DOHH2 (cell line): Measurements from ENCODE around the gene XPC.
A peak's percentile ranks its signal among the peaks of the same experiment; 100 is the strongest.
"Not testable (repeated sequence)": the region's sequence is repeated elsewhere in the genome, so short reads cannot be mapped to it uniquely, and the experiment has no call there.

ENCODE experiments used
- H3F3A ChIP-seq: fragments of 200-600 bp; sonication (generic), shearing (Covaris generic); 2 replicates; pipeline ENCODE4 v1.6.0; 2016; ENCODE audit warnings: antibody characterized with exemption, mild to moderate bottlenecking; ENCODE audit not compliant: control insufficient read depth, insufficient read depth
- H3K27ac ChIP-seq: fragments of 200-600 bp; sonication (generic); 2 replicates; pipeline ENCODE4 v1.5.1; 2014; ENCODE audit warnings: low read depth, mild to moderate bottlenecking, low read length, moderate library complexity
- H3K27me3 ChIP-seq: fragments of 200-600 bp; sonication (generic); 2 replicates; pipeline ENCODE4 v1.6.1; 2014; ENCODE audit warnings: mild to moderate bottlenecking, low read length, mixed read lengths; ENCODE audit not compliant: control insufficient read depth
- H3K36me3 ChIP-seq: fragments of 200-600 bp; sonication (generic); 2 replicates; pipeline ENCODE4 v1.6.1; 2014; ENCODE audit warnings: mild to moderate bottlenecking, low read length, moderate library complexity, mixed read lengths; ENCODE audit not compliant: control insufficient read depth
- H3K4me1 ChIP-seq: fragments of 200-600 bp; sonication (generic); 2 replicates; pipeline ENCODE4 v1.6.1; 2014; ENCODE audit warnings: mild to moderate bottlenecking, low read length, mixed read lengths; ENCODE audit not compliant: control insufficient read depth
- H3K4me2 ChIP-seq: fragments of 200-600 bp; sonication (generic); 2 replicates; pipeline ENCODE4 v1.6.0; 2014; ENCODE audit warnings: mild to moderate bottlenecking, low read length, moderate library complexity
- H3K4me3 ChIP-seq: fragments of 200-600 bp; sonication (generic); 2 replicates; pipeline ENCODE4 v1.5.1; 2014; ENCODE audit warnings: mild to moderate bottlenecking, low read length, mixed read lengths
- H3K79me2 ChIP-seq: fragments of 200-600 bp; sonication (generic); 2 replicates; pipeline ENCODE4 v1.6.1; 2014; ENCODE audit warnings: mild to moderate bottlenecking, low read length, mixed read lengths; ENCODE audit not compliant: control insufficient read depth
- H3K9me2 ChIP-seq: fragments of 200-600 bp; sonication (generic); replicated peaks from 2 replicates; pipeline ENCODE4 v1.6.1; 2014; ENCODE audit warnings: mild to moderate bottlenecking, low read length, mixed read lengths; ENCODE audit not compliant: control insufficient read depth
- H3K9me3 ChIP-seq: fragments of 200-600 bp; sonication (generic); 2 replicates; pipeline ENCODE4 v1.6.1; 2014; ENCODE audit warnings: antibody characterized with exemption, low read length, mixed read lengths; ENCODE audit not compliant: control insufficient read depth, insufficient read depth
- H4K20me1 ChIP-seq: fragments of 200-600 bp; sonication (generic); 2 replicates; pipeline ENCODE4 v1.6.0; 2014; ENCODE audit warnings: low read depth, mild to moderate bottlenecking, antibody characterized with exemption, low read length, moderate library complexity; ENCODE audit not compliant: control insufficient read depth, insufficient read depth
- CTCF ChIP-seq: fragments of 200-600 bp; sonication (generic); IDR thresholded peaks from one replicate; pipeline ENCODE4 v1.5.1; 2014; ENCODE audit warnings: antibody characterized with exemption, mild to moderate bottlenecking, low read depth, low read length; ENCODE audit not compliant: poor library complexity, severe bottlenecking
- EZH2phosphoT487 ChIP-seq: fragments of 200-600 bp; sonication (generic); IDR thresholded peaks from 2 replicates; pipeline ENCODE4 v1.6.1; 2017; ENCODE audit warnings: borderline replicate concordance, mild to moderate bottlenecking, antibody characterized with exemption, low read length, moderate library complexity, mixed read lengths

The XPC gene

DNA sequence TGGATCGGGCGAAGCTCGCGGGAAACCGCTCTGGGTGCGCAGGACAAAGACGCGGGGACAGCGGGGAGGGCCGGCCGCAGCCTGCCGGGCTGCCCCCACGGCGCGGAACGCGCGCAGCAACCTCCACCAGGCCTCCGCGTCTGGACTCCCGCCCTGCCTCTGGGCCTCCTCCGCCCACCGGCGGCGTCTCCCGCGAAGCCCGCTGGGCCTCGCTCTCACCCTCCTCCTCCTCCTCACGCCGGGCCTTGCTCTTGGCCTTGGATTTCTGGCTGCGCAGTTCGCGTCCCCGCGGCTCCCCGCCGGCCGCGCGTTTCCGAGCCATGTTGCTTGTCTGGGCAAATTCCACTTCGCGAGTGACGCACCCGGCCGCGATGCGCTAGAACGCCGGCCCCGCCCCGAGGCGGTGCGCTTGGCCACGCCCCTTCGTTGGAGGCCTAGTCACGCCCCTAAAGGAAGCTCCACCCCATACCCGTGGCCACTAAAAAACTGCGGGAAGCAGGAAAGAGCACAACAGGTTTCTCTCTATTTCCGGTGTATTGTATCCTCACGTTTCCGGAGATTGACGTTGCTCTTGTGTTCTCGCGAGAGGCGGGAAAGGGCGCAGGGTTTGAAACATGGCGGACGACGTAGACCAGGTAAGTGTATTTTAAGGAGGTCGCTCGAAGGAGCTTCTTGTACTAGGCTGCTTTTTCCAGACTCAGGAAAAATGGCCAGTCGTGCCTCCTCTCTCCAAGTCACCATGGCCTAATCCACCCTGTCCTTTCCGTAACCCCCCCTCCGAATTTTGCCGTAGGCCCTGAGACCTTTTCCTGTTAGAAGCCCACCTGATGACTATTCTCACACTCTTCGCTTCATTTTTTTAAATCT is at the start of gene XPC, which contains the start of gene LSM3:
TSS of gene XPC (minus strand) at position 355 of the 867 bp plus-strand sequence. CDS start at position 322, 33 bp downstream.
TSS of gene LSM3 (plus strand) at position 571 of the 867 bp plus-strand sequence. CDS start at position 615, 44 bp downstream.
- no peak for TF ChIP-seq CTCF
- no peak for TF ChIP-seq EZH2phosphoT487
- Histone ChIP-seq H3K9me2 (no peaks in the 10 kb centered on the region), H3K4me2 (peak within 1 kb of the TSS; percentile 79), H3K79me2 (peaks cover 94% of the 10 kb centered on the region), H3K4me1 (peaks cover 61% of the 10 kb centered on the region), H4K20me1 (peaks cover 14% of the 10 kb centered on the region; the same call in 1 of the 2 replicates), H3K36me3 (peaks cover 31% of the 10 kb centered on the region), H3K27me3 (no peaks in the 10 kb centered on the region), H3K4me3 (peak within 1 kb of the TSS; percentile 98), H3F3A (peaks cover 13% of the 10 kb centered on the region), H3K9me3 (no peaks in the 10 kb centered on the region), H3K27ac (peak within 1 kb of the TSS; percentile 48)

- no peaks in the 10 kb centered on the region for H3K9me2 ChIP-seq
- H3K27me3 ChIP-seq = no peaks in the 10 kb centered on the region
- peak overlapping the region; percentile 93 for H3K27ac ChIP-seq
- H3K4me2 ChIP-seq = peak overlapping the region; percentile 90
- H4K20me1 ChIP-seq = no peaks in the 10 kb centered on the region
- H3K9me3 ChIP-seq = no peaks in the 10 kb centered on the region
- TF ChIP-seq EZH2phosphoT487 (no peak), CTCF (no peak)
- peaks cover 40% of the 10 kb centered on the region for H3F3A ChIP-seq
- peak overlapping the region; percentile 59 for H3K4me3 ChIP-seq
- H3K4me1 ChIP-seq = peaks cover 99% of the 10 kb centered on the region
- no peaks in the 10 kb centered on the region for H3K36me3 ChIP-seq
- no peaks in the 10 kb centered on the region for H3K79me2 ChIP-seq
Measured at GRCh38 chr3:14227856-14228255, 49.5 kb upstream of the XPC start.

DNA sequence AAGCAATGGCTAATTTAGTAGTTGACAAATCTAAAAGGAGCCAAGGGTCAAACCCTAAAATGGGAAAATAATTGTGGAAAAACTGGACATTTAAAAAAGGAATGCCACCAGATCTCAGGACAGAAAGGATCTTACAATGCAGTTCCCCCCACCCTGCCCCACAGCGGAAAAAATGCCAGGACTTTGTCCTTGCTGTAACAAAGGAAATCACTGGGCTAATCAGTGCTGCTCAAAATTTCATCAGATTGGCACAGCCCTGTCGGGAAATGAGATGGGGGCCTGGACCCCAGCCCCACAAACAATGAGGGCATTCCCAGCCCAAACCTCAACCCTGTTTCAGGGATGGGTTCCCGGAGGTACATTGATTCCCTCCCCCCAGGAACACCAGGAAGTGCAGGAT is 48.0 kb upstream of the XPC start:
- Histone ChIP-seq H3K4me1 (peaks cover 98% of the 10 kb centered on the region), H3F3A (peaks cover 49% of the 10 kb centered on the region), H3K27ac (peak overlapping the region; percentile 93), H3K4me2 (peak overlapping the region; percentile 90), H3K4me3 (peak overlapping the region; percentile 59)
- not testable (repeated sequence) for H3K27me3 ChIP-seq, H3K36me3 ChIP-seq, H4K20me1 ChIP-seq, H3K79me2 ChIP-seq, H3K9me3 ChIP-seq, H3K9me2 ChIP-seq

GRCh38 chr3:14225421-14225820 is 47.0 kb upstream of the XPC start:
- peak overlapping the region; percentile 59 for H3K4me3 ChIP-seq
- no peaks in the 10 kb centered on the region for H3K79me2 ChIP-seq
- no peak for TF ChIP-seq EZH2phosphoT487
- TF ChIP-seq CTCF = no peak
- H3K4me1 ChIP-seq = peaks cover 89% of the 10 kb centered on the region
- H4K20me1 ChIP-seq = no peaks in the 10 kb centered on the region
- H3F3A ChIP-seq = peaks cover 49% of the 10 kb centered on the region
- no peaks in the 10 kb centered on the region for H3K9me2 ChIP-seq
- H3K36me3 ChIP-seq = no peaks in the 10 kb centered on the region
- peaks cover 11% of the 10 kb centered on the region; the same call in 1 of the 2 replicates for H3K9me3 ChIP-seq
- H3K4me2 ChIP-seq = peak overlapping the region; percentile 90
- peak overlapping the region; percentile 93 for H3K27ac ChIP-seq
- H3K27me3 ChIP-seq = no peaks in the 10 kb centered on the region
